Neural cell (in vitro differentiated cells): Measurements from ENCODE around the gene LONRF2. TPM values are rescaled to one million over a fixed set of nuclear protein-coding genes. Genes with fewer than 3 reads are reported as not detected.

Experiments used
- H2AFZ ChIP-seq: fragments of 200-600, 300-800 bp; sonication (generic), shearing (Covaris generic); 2 replicates; pipeline ENCODE4 v1.6.0; 2014; ENCODE audit warnings: low read depth, mild to moderate bottlenecking, antibody characterized with exemption, low read length, moderate library complexity
- H3F3A ChIP-seq: fragments of 200-600 bp; shearing (Covaris generic); 2 replicates; pipeline ENCODE4 v1.6.1; 2016; ENCODE audit warnings: mild to moderate bottlenecking, moderate library complexity, mixed read lengths, antibody characterized with exemption, low read length; ENCODE audit not compliant: insufficient read depth, poor library complexity, severe bottlenecking
- H3K27ac ChIP-seq: fragments of 200-600, 300-800 bp; sonication (generic), shearing (Covaris generic); 2 replicates; pipeline ENCODE4 v1.5.1; 2014; ENCODE audit warnings: mild to moderate bottlenecking, low read length, moderate library complexity
- H3K27me3 ChIP-seq: fragments of 300-800, 200-600 bp; sonication (generic), shearing (Covaris generic); 2 replicates; pipeline ENCODE4 v1.6.0; 2014; ENCODE audit warnings: mild to moderate bottlenecking, low read depth, low read length, moderate library complexity; ENCODE audit not compliant: insufficient read depth
- H3K36me3 ChIP-seq: fragments of 300-800, 200-600 bp; sonication (generic), shearing (Covaris generic); 2 replicates; pipeline ENCODE4 v1.5.1; 2014; ENCODE audit warnings: mild to moderate bottlenecking, antibody characterized with exemption, low read length, moderate library complexity; ENCODE audit not compliant: insufficient read depth
- H3K4me2 ChIP-seq: fragments of 300-800, 200-600 bp; sonication (generic), shearing (Covaris generic); 2 replicates; pipeline ENCODE4 v1.6.0; 2014; ENCODE audit warnings: mild to moderate bottlenecking, low read length
- H3K4me3 ChIP-seq: fragments of 300-800, 200-600 bp; sonication (generic), shearing (Covaris generic); 2 replicates; pipeline ENCODE4 v1.5.1; 2014; ENCODE audit warnings: mild to moderate bottlenecking, low read length, moderate library complexity
- H3K79me2 ChIP-seq: fragments of 200-600 bp; shearing (Covaris generic); replicated peaks from 2 replicates; pipeline ENCODE4 v1.6.0; 2014; ENCODE audit warnings: mild to moderate bottlenecking, low read length, moderate library complexity; ENCODE audit not compliant: insufficient read depth
- H3K9ac ChIP-seq: fragments of 300-800, 200-600 bp; sonication (generic), shearing (Covaris generic); 2 replicates; pipeline ENCODE4 v1.6.1; 2016; ENCODE audit warnings: mild to moderate bottlenecking, low read length, mixed read lengths
- H3K9me2 ChIP-seq: fragments of 200-600 bp; shearing (Covaris generic); 2 replicates; pipeline ENCODE4 v1.6.1; 2016; ENCODE audit warnings: mild to moderate bottlenecking, low read length, mixed read lengths; ENCODE audit not compliant: insufficient read depth
- H3K9me3 ChIP-seq: fragments of 200-600, 300-800 bp; sonication (generic), shearing (Covaris generic); 2 replicates; pipeline ENCODE4 v1.6.1; 2016; ENCODE audit warnings: mild to moderate bottlenecking, mixed run types, low read length, moderate library complexity, mixed read lengths
- H4K20me1 ChIP-seq: fragments of 200-600 bp; shearing (Covaris generic); 2 replicates; pipeline ENCODE4 v1.6.1; 2016; ENCODE audit warnings: mild to moderate bottlenecking, mixed run types; ENCODE audit not compliant: insufficient read depth
- CTCF ChIP-seq: fragments of 450-650 bp; IDR thresholded peaks from 2 replicates; pipeline ENCODE4 v1.5.1; 2014; ENCODE audit warnings: antibody characterized with exemption, mild to moderate bottlenecking, moderate library complexity; ENCODE audit not compliant: poor library complexity, severe bottlenecking
- EP300 ChIP-seq: fragments of 450-650 bp; conservative IDR thresholded peaks from 2 replicates; pipeline ENCODE4 v1.6.1; 2014; ENCODE audit warnings: antibody characterized with exemption, mild to moderate bottlenecking, moderate library complexity; ENCODE audit not compliant: poor library complexity, severe bottlenecking
- EZH2 ChIP-seq: fragments of 200-600, 300-800 bp; shearing (Covaris generic), sonication (generic); IDR thresholded peaks from 2 replicates; pipeline ENCODE4 v1.6.1; 2014; ENCODE audit warnings: antibody characterized with exemption, low read length, borderline replicate concordance, mild to moderate bottlenecking; ENCODE audit not compliant: insufficient read depth, poor library complexity, severe bottlenecking
- MXI1 ChIP-seq: fragments of 450-650 bp; conservative IDR thresholded peaks from 2 replicates; pipeline ENCODE4 v1.6.1; 2014; ENCODE audit warnings: antibody characterized with exemption, mild to moderate bottlenecking; ENCODE audit not compliant: poor library complexity, severe bottlenecking
- POLR2AphosphoS5 ChIP-seq: IDR thresholded peaks from 2 replicates; pipeline ENCODE4 v1.6.1; 2012
- RAD21 ChIP-seq: fragments of 450-650 bp; conservative IDR thresholded peaks from 2 replicates; pipeline ENCODE4 v1.6.1; 2014; ENCODE audit warnings: antibody characterized with exemption, mild to moderate bottlenecking, moderate library complexity
- REST ChIP-seq: IDR thresholded peaks from 2 replicates; pipeline ENCODE4 v1.6.1; 2012; ENCODE audit warnings: borderline replicate concordance
- SMC3 ChIP-seq: fragments of 450-650 bp; conservative IDR thresholded peaks from 2 replicates; pipeline ENCODE4 v1.6.1; 2014; ENCODE audit warnings: antibody characterized with exemption, mild to moderate bottlenecking, moderate library complexity; ENCODE audit not compliant: poor library complexity
- TAF1 ChIP-seq: IDR thresholded peaks from 2 replicates; pipeline ENCODE4 v1.6.1; 2012; ENCODE audit warnings: low read depth
- polyA plus RNA-seq: library from polyadenylated mRNA; depleted of rRNA; stranded (reverse); fragments of >200 nt; gene quantifications from 2 replicates; pipeline ENCODE4 v1.2.3, GENCODE V29; 2014

LONRF2 gene
- polyA plus RNA-seq, 1 donor from 2014 or later = 20.7 TPM

DNA sequence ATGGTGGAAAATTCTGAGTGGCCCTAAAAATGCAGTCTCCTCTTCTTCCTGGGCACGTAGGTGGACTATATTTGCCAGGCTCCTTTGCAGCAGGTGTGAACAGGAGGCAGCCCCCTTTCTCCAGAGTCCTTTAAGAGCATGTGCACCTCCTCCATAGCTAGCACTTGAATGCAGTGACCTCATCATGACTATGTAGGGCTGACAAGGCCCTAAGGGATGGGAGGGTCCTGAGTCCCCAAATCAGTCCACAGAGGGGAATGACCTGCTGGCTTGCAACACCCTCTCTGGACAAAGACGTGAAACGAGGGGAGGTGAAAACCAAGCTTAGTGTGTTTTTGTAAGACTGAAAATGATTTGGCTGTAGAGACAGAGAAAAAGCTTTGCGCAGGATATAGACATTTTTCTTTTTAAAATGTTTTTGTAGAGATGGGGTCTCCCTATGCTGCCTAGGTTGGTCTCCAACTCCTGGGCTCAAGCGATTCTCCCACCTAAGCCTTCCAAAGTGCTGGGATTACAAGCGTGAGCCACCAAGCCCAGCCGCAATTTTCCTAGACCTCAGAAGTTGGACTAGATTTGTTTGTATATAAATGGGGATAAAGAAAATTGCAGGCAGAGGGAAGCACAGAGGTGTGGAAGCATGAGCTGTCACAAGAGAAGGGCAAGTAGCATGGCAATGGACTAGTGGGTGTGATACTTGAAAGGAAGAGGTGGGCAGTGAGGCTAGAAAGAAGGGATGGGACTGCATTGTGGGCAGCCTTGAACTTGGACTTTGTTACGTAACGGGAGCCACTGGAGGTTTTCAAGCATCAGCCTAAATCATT, 28.8 kb downstream of the LONRF2 start:
- Histone ChIP-seq H3K27me3 (no peaks in the 10 kb centered on the region), H3K9me3 (no peaks in the 10 kb centered on the region), H3F3A (no peaks in the 10 kb centered on the region), H3K4me2 (no peak overlapping the region), H3K36me3 (peaks cover 24% of the 10 kb centered on the region), H4K20me1 (no peaks in the 10 kb centered on the region), H2AFZ (no peak overlapping the region), H3K9ac (no peak overlapping the region), H3K9me2 (no peaks in the 10 kb centered on the region), H3K79me2 (no peaks in the 10 kb centered on the region), H3K27ac (no peak overlapping the region), H3K4me3 (no peak overlapping the region)
- TF ChIP-seq EZH2 (no peak), EP300 (no peak), CTCF (no peak), POLR2AphosphoS5 (no peak), TAF1 (no peak), MXI1 (no peak), REST (no peak), SMC3 (no peak), RAD21 (no peak)

DNA sequence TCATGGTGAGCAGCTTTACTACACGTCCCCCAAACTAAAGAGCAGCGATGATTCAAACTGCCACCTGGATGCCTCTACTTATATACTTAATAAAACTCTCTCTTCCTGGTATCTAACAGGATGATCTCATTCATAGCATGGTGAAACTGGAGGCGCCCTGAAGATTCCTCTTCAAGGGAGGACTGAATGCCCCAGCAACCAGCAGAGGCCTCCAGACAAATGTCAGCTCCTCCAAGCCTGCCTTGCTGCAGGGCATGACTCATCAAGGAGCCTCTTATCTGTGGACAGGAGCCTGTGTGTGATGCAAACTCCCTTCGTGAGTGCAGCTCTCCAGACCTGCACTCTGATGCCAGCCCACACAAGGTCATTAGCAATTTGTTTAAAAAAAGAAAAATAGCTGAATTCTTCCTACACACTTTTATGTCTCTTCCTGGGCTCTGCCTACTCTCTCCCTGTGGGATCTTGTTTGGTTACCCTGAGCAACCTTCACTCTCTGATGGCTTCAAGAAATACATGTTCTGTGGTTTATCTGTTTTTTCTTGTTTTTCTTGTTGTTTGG, 30.2 kb downstream of the LONRF2 start:
- H3K79me2 ChIP-seq = no peaks in the 10 kb centered on the region
- no peaks in the 10 kb centered on the region for H3K9me2 ChIP-seq
- H3K36me3 ChIP-seq = peaks cover 24% of the 10 kb centered on the region
- H3F3A ChIP-seq = no peaks in the 10 kb centered on the region
- no peak overlapping the region for H3K4me2 ChIP-seq
- H4K20me1 ChIP-seq = no peaks in the 10 kb centered on the region
- no peak overlapping the region for H3K27ac ChIP-seq
- no peak overlapping the region for H3K9ac ChIP-seq
- no peaks in the 10 kb centered on the region for H3K27me3 ChIP-seq
- no peak overlapping the region for H3K4me3 ChIP-seq
- H2AFZ ChIP-seq = no peak overlapping the region
- H3K9me3 ChIP-seq = no peaks in the 10 kb centered on the region
- no peak for TF ChIP-seq EZH2
- TF ChIP-seq CTCF = no peak
